NCI-H2107 (cell line): Measurements from ENCODE around the gene CD34.

ENCODE experiments used
- DNase-seq: peaks from one replicate; lab custom pipeline; 2025; lab: John Stamatoyannopoulos, UW

CD34 gene

GRCh38 chr1:207873055-207873890 is 37.7 kb downstream of the CD34 start:
- no peak for DNase-seq

GRCh38 chr1:207872621-207873020 is 38.3 kb downstream of the CD34 start:
- DNase-seq = no peak

GRCh38 chr1:207871117-207871649 is 39.7 kb downstream of the CD34 start:
- DNase-seq = no peak

GRCh38 chr1:207870306-207871031 is 40.5 kb downstream of the CD34 start:
- DNase-seq = no peak

- DNase-seq = no peak
These were observed 41.1 kb downstream of the CD34 start for GRCh38 chr1:207869859-207870258.

- peak; percentile 79 for DNase-seq
These were observed 41.9 kb downstream of the CD34 start for GRCh38 chr1:207868774-207869721.

GRCh38 chr1:207868251-207868773 is 42.6 kb downstream of the CD34 start:
- DNase-seq = no peak

GRCh38 chr1:207867136-207868109 is 43.5 kb downstream of the CD34 start:
- DNase-seq = no peak

GRCh38 chr1:207866471-207867135 is 44.3 kb downstream of the CD34 start:
- no peak for DNase-seq

GRCh38 chr1:207863893-207864535 is 46.9 kb downstream of the CD34 start:
- no peak for DNase-seq

- no peak for DNase-seq
These were observed 48.6 kb downstream of the CD34 start for GRCh38 chr1:207862241-207862787.

GRCh38 chr1:207861442-207862177 is 49.3 kb downstream of the CD34 start:
- DNase-seq = no peak

GRCh38 chr1:207860531-207860930 is 50.4 kb downstream of the CD34 start:
- DNase-seq = no peak

GRCh38 chr1:207858806-207859205 is 52.1 kb downstream of the CD34 start:
- DNase-seq = no peak

- DNase-seq = no peak
These were observed 52.6 kb downstream of the CD34 start for GRCh38 chr1:207858281-207858680.

- DNase-seq = no peak
These were observed 53.5 kb downstream of the CD34 start for GRCh38 chr1:207857447-207857846.

- DNase-seq = no peak
These were observed 54.5 kb downstream of the CD34 start for GRCh38 chr1:207856276-207857023.

- DNase-seq = no peak
These were observed 56.9 kb downstream of the CD34 start for GRCh38 chr1:207854001-207854400.
